Measurements from ENCODE around the gene SRBD1. TPM values are rescaled to one million over a fixed set of nuclear protein-coding genes. Genes with fewer than 3 reads are reported as not detected.

SRBD1 gene
- total RNA-seq, 1 experiment from 2014 or later: 22.8 TPM

DNA sequence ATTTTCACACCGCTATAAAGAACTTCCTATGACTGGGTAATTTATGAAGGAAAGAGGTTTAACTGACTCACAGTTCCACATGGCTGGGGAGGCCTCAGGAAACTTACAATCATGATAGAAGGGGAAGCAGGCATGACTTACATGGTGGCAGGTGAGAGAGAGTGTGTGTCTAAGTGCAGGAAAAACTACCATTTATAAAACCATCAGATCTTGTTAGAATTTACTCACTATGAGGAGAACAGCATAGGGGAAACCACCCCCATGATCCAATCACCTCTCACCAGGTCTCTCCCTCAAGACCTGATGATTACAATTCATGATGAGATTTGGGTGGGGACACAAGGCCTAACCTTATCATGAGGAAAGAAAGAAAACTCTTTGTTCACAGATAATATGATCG is 174.6 kb downstream of the SRBD1 start:
- H3K4me3 Mint-ChIP-seq: no peak overlapping the region
- POLR2A ChIA-PET: no interaction called here

DNA sequence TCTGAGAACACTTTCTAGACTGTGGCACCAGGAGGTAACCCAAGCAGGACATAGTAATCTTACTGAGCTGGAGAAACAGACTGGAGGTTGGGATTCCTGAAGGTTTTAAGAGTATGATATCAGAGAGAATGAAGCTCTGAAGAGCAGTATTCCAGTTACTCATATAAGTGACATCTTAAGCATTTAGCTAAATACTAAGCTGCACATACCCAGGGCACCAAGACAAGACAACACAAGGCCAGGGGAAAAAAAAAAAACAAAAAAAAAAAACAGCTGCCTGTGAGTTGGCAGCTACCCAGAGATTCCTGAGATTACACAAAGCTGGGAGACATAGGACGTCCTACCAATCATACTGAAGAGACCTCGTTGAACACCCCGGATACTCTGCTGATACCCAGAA is 175.8 kb downstream of the SRBD1 start:
- H3K9me3 Mint-ChIP-seq: peaks cover 32% of the 10 kb centered on the region
- ChIA-PET CTCF (interaction anchor here (0.9 to 1.1 kb wide), 2 partner anchors 292 to 454 kb away, joined by 3 read pairs; no protein-coding TSS in a partner anchor), POLR2A (interaction anchor here (0.7 kb wide), 1 partner anchor 44 kb away, joined by 4 read pairs; no protein-coding TSS in a partner anchor)
- H3K27me3 Mint-ChIP-seq (ENCODE audit: low read depth): no peaks in the 10 kb centered on the region
- ATAC-seq (no peak), DNase-seq (ENCODE audit: low spot score) (no peak)
- H3K36me3 Mint-ChIP-seq: peaks cover 29% of the 10 kb centered on the region
- no peak overlapping the region for H3K4me3 Mint-ChIP-seq
- TF ChIP-seq ELF4 (CRISPR knock-in tag; IDR thresholded peaks at IDR 0.05; ENCODE audit: low read depth) (no peak), RELA (CRISPR knock-in tag; IDR thresholded peaks at IDR 0.05; ENCODE audit: borderline replicate concordance) (no peak), FOXK1 (CRISPR knock-in tag; IDR thresholded peaks at IDR 0.05) (no peak), JAZF1 (CRISPR knock-in tag; IDR thresholded peaks at IDR 0.05) (no peak), NFATC4 (CRISPR knock-in tag; IDR thresholded peaks at IDR 0.05) (no peak), TCF7 (CRISPR knock-in tag; IDR thresholded peaks at IDR 0.05; ENCODE audit: low read depth) (no peak)
- TF ChIP-seq, protein P1, sequence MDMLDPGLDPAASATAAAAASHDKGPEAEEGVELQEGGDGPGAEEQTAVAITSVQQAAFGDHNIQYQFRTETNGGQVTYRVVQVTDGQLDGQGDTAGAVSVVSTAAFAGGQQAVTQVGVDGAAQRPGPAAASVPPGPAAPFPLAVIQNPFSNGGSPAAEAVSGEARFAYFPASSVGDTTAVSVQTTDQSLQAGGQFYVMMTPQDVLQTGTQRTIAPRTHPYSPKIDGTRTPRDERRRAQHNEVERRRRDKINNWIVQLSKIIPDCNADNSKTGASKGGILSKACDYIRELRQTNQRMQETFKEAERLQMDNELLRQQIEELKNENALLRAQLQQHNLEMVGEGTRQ (CRISPR knock-in tag; IDR thresholded peaks at IDR 0.05): no peak
- TF ChIP-seq, protein P2, sequence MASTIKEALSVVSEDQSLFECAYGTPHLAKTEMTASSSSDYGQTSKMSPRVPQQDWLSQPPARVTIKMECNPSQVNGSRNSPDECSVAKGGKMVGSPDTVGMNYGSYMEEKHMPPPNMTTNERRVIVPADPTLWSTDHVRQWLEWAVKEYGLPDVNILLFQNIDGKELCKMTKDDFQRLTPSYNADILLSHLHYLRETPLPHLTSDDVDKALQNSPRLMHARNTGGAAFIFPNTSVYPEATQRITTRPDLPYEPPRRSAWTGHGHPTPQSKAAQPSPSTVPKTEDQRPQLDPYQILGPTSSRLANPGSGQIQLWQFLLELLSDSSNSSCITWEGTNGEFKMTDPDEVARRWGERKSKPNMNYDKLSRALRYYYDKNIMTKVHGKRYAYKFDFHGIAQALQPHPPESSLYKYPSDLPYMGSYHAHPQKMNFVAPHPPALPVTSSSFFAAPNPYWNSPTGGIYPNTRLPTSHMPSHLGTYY (CRISPR knock-in tag; IDR thresholded peaks at IDR 0.05): no peak
- peaks cover 20% of the 10 kb centered on the region for H3K4me1 Mint-ChIP-seq
- no peak overlapping the region; the same call in 1 of the 2 replicates for H3K27ac Mint-ChIP-seq

More for the DNA sequence above, 174.6 kb downstream of the SRBD1 start:
- H3K36me3 Mint-ChIP-seq: peaks cover 18% of the 10 kb centered on the region
- TF ChIP-seq KAT7 (CRISPR knock-in tag; IDR thresholded peaks at IDR 0.05; ENCODE audit: borderline replicate concordance) (no peak), ESRRA (CRISPR knock-in tag; IDR thresholded peaks at IDR 0.05; ENCODE audit: borderline replicate concordance) (no peak), ZNF121 (CRISPR knock-in tag; IDR thresholded peaks at IDR 0.05) (no peak), NR2C2 (CRISPR knock-in tag; IDR thresholded peaks at IDR 0.05) (no peak), SOX15 (CRISPR knock-in tag; IDR thresholded peaks at IDR 0.05) (no peak), SMAD4 (CRISPR knock-in tag; IDR thresholded peaks at IDR 0.05) (no peak), NFE2L1 (CRISPR knock-in tag; IDR thresholded peaks at IDR 0.05) (no peak)
- TF ChIP-seq, protein P3, sequence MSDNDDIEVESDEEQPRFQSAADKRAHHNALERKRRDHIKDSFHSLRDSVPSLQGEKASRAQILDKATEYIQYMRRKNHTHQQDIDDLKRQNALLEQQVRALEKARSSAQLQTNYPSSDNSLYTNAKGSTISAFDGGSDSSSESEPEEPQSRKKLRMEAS (CRISPR knock-in tag; IDR thresholded peaks at IDR 0.05): no peak
- TF ChIP-seq, protein P4, sequence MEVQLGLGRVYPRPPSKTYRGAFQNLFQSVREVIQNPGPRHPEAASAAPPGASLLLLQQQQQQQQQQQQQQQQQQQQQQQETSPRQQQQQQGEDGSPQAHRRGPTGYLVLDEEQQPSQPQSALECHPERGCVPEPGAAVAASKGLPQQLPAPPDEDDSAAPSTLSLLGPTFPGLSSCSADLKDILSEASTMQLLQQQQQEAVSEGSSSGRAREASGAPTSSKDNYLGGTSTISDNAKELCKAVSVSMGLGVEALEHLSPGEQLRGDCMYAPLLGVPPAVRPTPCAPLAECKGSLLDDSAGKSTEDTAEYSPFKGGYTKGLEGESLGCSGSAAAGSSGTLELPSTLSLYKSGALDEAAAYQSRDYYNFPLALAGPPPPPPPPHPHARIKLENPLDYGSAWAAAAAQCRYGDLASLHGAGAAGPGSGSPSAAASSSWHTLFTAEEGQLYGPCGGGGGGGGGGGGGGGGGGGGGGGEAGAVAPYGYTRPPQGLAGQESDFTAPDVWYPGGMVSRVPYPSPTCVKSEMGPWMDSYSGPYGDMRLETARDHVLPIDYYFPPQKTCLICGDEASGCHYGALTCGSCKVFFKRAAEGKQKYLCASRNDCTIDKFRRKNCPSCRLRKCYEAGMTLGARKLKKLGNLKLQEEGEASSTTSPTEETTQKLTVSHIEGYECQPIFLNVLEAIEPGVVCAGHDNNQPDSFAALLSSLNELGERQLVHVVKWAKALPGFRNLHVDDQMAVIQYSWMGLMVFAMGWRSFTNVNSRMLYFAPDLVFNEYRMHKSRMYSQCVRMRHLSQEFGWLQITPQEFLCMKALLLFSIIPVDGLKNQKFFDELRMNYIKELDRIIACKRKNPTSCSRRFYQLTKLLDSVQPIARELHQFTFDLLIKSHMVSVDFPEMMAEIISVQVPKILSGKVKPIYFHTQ (CRISPR knock-in tag; IDR thresholded peaks at IDR 0.05): no peak
- TF ChIP-seq, protein P5, sequence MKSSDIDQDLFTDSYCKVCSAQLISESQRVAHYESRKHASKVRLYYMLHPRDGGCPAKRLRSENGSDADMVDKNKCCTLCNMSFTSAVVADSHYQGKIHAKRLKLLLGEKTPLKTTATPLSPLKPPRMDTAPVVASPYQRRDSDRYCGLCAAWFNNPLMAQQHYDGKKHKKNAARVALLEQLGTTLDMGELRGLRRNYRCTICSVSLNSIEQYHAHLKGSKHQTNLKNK (CRISPR knock-in tag; IDR thresholded peaks at IDR 0.05): no peak
- no peaks in the 10 kb centered on the region for H3K27me3 Mint-ChIP-seq (ENCODE audit: low read depth)
- DNase-seq (ENCODE audit: low spot score) (no peak), ATAC-seq (no peak)
- 0 out of 2 replicates have a peak overlapping the region, but pooled peaks have one; percentile 16 for H3K27ac Mint-ChIP-seq
- peaks cover 21% of the 10 kb centered on the region for H3K9me3 Mint-ChIP-seq
- CTCF ChIA-PET: interaction anchor here (0.9 to 1.1 kb wide), 2 partner anchors 293 to 455 kb away, joined by 3 read pairs; no protein-coding TSS in a partner anchor
- peaks cover 20% of the 10 kb centered on the region for H3K4me1 Mint-ChIP-seq

DNA sequence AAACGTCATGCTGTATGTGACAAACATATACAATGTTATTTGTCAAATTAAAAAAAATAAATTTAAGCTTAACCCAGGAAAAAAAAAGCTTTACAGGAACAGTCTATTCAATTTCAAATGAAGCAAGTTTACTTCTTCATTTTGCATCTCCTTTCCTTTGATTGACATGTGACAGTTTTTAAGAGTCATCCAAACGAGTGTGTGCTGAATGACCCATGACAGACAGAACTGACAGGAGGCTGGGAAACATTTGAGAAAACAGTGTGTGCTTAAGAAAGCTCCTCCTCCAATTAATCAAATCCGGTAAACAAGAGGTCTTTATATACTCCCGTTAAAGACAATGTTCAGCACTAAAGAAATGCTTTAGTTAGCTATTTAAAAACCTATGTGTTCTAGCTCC is 177.7 kb downstream of the SRBD1 start:
- DNase-seq (ENCODE audit: low spot score) (no peak), ATAC-seq (no peak)
- Mint-ChIP-seq H3K4me3 (no peak overlapping the region), H3K27ac (no peak overlapping the region), H3K4me1 (peaks cover 20% of the 10 kb centered on the region), H3K36me3 (peaks cover 36% of the 10 kb centered on the region), H3K9me3 (peaks cover 39% of the 10 kb centered on the region), H3K27me3 (ENCODE audit: low read depth) (no peaks in the 10 kb centered on the region)
- ChIA-PET POLR2A (no interaction called here), CTCF (no interaction called here)
- TF ChIP-seq SMAD3 (CRISPR knock-in tag; IDR thresholded peaks at IDR 0.05; ENCODE audit: borderline replicate concordance) (no peak), KAT7 (CRISPR knock-in tag; IDR thresholded peaks at IDR 0.05; ENCODE audit: borderline replicate concordance) (no peak), ZNF219 (CRISPR knock-in tag; IDR thresholded peaks at IDR 0.05; ENCODE audit: borderline replicate concordance) (no peak)
- TF ChIP-seq, protein P6, sequence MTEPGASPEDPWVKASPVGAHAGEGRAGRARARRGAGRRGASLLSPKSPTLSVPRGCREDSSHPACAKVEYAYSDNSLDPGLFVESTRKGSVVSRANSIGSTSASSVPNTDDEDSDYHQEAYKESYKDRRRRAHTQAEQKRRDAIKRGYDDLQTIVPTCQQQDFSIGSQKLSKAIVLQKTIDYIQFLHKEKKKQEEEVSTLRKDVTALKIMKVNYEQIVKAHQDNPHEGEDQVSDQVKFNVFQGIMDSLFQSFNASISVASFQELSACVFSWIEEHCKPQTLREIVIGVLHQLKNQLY (CRISPR knock-in tag; IDR thresholded peaks at IDR 0.05): no peak
- TF ChIP-seq, protein P7, sequence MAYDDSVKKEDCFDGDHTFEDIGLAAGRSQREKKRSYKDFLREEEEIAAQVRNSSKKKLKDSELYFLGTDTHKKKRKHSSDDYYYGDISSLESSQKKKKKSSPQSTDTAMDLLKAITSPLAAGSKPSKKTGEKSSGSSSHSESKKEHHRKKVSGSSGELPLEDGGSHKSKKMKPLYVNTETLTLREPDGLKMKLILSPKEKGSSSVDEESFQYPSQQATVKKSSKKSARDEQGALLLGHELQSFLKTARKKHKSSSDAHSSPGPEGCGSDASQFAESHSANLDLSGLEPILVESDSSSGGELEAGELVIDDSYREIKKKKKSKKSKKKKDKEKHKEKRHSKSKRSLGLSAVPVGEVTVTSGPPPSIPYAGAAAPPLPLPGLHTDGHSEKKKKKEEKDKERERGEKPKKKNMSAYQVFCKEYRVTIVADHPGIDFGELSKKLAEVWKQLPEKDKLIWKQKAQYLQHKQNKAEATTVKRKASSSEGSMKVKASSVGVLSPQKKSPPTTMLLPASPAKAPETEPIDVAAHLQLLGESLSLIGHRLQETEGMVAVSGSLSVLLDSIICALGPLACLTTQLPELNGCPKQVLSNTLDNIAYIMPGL (CRISPR knock-in tag; IDR thresholded peaks at IDR 0.05): no peak
- TF ChIP-seq, protein P8, sequence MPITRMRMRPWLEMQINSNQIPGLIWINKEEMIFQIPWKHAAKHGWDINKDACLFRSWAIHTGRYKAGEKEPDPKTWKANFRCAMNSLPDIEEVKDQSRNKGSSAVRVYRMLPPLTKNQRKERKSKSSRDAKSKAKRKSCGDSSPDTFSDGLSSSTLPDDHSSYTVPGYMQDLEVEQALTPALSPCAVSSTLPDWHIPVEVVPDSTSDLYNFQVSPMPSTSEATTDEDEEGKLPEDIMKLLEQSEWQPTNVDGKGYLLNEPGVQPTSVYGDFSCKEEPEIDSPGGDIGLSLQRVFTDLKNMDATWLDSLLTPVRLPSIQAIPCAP (CRISPR knock-in tag; IDR thresholded peaks at IDR 0.05): no peak
- TF ChIP-seq, protein P9, sequence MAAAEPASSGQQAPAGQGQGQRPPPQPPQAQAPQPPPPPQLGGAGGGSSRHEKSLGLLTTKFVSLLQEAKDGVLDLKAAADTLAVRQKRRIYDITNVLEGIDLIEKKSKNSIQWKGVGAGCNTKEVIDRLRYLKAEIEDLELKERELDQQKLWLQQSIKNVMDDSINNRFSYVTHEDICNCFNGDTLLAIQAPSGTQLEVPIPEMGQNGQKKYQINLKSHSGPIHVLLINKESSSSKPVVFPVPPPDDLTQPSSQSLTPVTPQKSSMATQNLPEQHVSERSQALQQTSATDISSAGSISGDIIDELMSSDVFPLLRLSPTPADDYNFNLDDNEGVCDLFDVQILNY (CRISPR knock-in tag; IDR thresholded peaks at IDR 0.05): no peak

All from WTC11 (cell line).